B cell (primary cell): ENCODE data around the gene PPOX. TPM values are rescaled to one million over a fixed set of nuclear protein-coding genes. Genes with fewer than 3 reads are reported as not detected.

Experiments
- ATAC-seq: fragments of 200-7000 bp; cut with Tn5 transposase; one replicate; pipeline ENCODE4 v1.10.0; 2021; ENCODE audit warnings: low read depth, mild to moderate bottlenecking, moderate number of reproducible peaks, moderate library complexity
- CTCF ChIA-PET: fragments of 350-600 bp; sonication (Branson Sonifier 250); formaldehyde crosslinking; loops from one replicate; lab custom pipeline; 2021; ENCODE audit warnings: antibody characterized with exemption, inconsistent platforms; lab: Charles Lee
- POLR2A ChIA-PET: fragments of 350-600 bp; sonication (Branson Sonifier 250); formaldehyde crosslinking; loops from one replicate; lab custom pipeline; 2021; ENCODE audit warnings: antibody characterized with exemption; lab: Charles Lee
- DNase-seq: peaks from one replicate; pipeline ENCODE4 v3.0.0; 2013
- H2AFZ ChIP-seq: 2 replicates; pipeline ENCODE4 v1.6.1; 2012; ENCODE audit warnings: mild to moderate bottlenecking, low read depth, low read length; ENCODE audit not compliant: insufficient read depth, poor library complexity, severe bottlenecking
- H3K27ac ChIP-seq, 2 donors: 1 replicate in 1 of 2; 2 replicates in 1 of 2; pipeline ENCODE4 v1.5.1; 2012 to 2013; ENCODE audit warnings: low read length in 2 of 2, mild to moderate bottlenecking in 2 of 2, moderate library complexity in 1 of 2
- H3K27me3 ChIP-seq, 4 experiments: fragments of 200-600 bp in 1 of 4; sonication (generic) in 1 of 4; replicated peaks in 1 of 4; 1 replicate in 2 of 4; 2 replicates in 2 of 4; pipeline versions ENCODE4 v1.6.1 to v1.7.0; 2013 to 2016; ENCODE audit warnings: low read length in 3 of 4, mild to moderate bottlenecking in 2 of 4, mixed read lengths in 1 of 4, moderate library complexity in 1 of 4; ENCODE audit not compliant: insufficient read depth in 4 of 4, control insufficient read depth in 3 of 4; ENCODE audit errors: control extremely low read depth in 1 of 4
- H3K36me3 ChIP-seq, 2 experiments: replicated peaks in 1 of 2; 1 replicate in 1 of 2; 2 replicates in 1 of 2; pipeline versions ENCODE4 v1.6.1 to v1.7.1; 2013; ENCODE audit warnings: low read length in 1 of 2; ENCODE audit not compliant: insufficient read depth in 2 of 2, control insufficient read depth in 1 of 2; ENCODE audit errors: control extremely low read depth in 1 of 2, extremely low read depth in 1 of 2
- H3K4me1 ChIP-seq, 2 donors: fragments of 200-600 bp in 1 of 2; sonication (generic) in 1 of 2; 1 replicate in 1 of 2; 2 replicates in 1 of 2; pipeline versions ENCODE4 v1.5.1 to v1.6.1; 2013 to 2017; ENCODE audit warnings: low read length in 2 of 2; ENCODE audit not compliant: control insufficient read depth in 2 of 2, insufficient read depth in 2 of 2
- H3K4me2 ChIP-seq: replicated peaks from 2 replicates; pipeline ENCODE3; 2012; ENCODE audit warnings: mild to moderate bottlenecking, low read depth, low read length; ENCODE audit not compliant: poor library complexity, severe bottlenecking
- H3K4me3 ChIP-seq, 5 experiments: fragments of 200-600 bp in 1 of 5; sonication (generic) in 1 of 5; 1 replicate in 3 of 5; 2 replicates in 2 of 5; pipeline versions ENCODE4 v1.5.1 to v1.7.0; 2011 to 2016; ENCODE audit warnings: low read length in 4 of 5, mild to moderate bottlenecking in 4 of 5, low read depth in 2 of 5, control low read depth in 1 of 5, moderate library complexity in 1 of 5; ENCODE audit not compliant: insufficient read depth in 1 of 5; ENCODE audit errors: control extremely low read depth in 1 of 5, extremely low read depth in 1 of 5
- H3K79me2 ChIP-seq: fragments of 200-600 bp; sonication (generic); one replicate; pipeline ENCODE4 v1.6.0; 2016; ENCODE audit warnings: low read length; ENCODE audit not compliant: control insufficient read depth, insufficient read depth
- H3K9ac ChIP-seq: fragments of 200-600 bp; sonication (generic); 2 replicates; pipeline ENCODE4 v1.6.1; 2017; ENCODE audit warnings: mild to moderate bottlenecking, low read length, moderate library complexity
- H3K9me3 ChIP-seq, 3 donors: one replicate each; pipeline versions ENCODE4 v1.6.1 to v1.7.1; 2013; ENCODE audit warnings: low read length in 2 of 3; ENCODE audit not compliant: control insufficient read depth in 2 of 3, insufficient read depth in 1 of 3; ENCODE audit errors: control extremely low read depth in 1 of 3
- H4K20me1 ChIP-seq: 2 replicates; pipeline ENCODE4 v1.6.0; 2012; ENCODE audit warnings: mild to moderate bottlenecking, low read length; ENCODE audit not compliant: insufficient read depth, control insufficient read depth, poor library complexity, severe bottlenecking
- H3K27ac Mint-ChIP-seq: one replicate; pipeline ENCODE4 v1.8.0; 2021; ENCODE audit warnings: mixed read lengths
- H3K27me3 Mint-ChIP-seq: one replicate; pipeline ENCODE4 v1.8.0; 2021; ENCODE audit warnings: mixed read lengths
- H3K4me1 Mint-ChIP-seq: one replicate; pipeline ENCODE4 v1.8.0; 2021; ENCODE audit warnings: mixed read lengths
- H3K4me3 Mint-ChIP-seq: one replicate; pipeline ENCODE4 v1.8.0; 2021; ENCODE audit warnings: mixed read lengths
- H3K9me3 Mint-ChIP-seq: one replicate; pipeline ENCODE4 v1.8.0; 2022; ENCODE audit warnings: mixed read lengths; ENCODE audit not compliant: insufficient read depth
- CTCF ChIP-seq: fragments of 200-600 bp; IDR thresholded peaks from one replicate; pipeline ENCODE4 v1.8.0; 2022; ENCODE audit warnings: antibody characterized with exemption, mild to moderate bottlenecking
- EZH2 ChIP-seq: IDR thresholded peaks from 2 replicates; pipeline ENCODE4 v1.6.1; 2012; ENCODE audit warnings: borderline replicate concordance, low read depth, mild to moderate bottlenecking, moderate library complexity, low read length; ENCODE audit not compliant: insufficient read depth, poor library complexity, severe bottlenecking
- WGBS: methylation state at CpG from one replicate; pipeline ENCODE4 v1.1.5; 2013; ENCODE audit warnings: missing lambda C conversion rate; ENCODE audit not compliant: insufficient coverage; 5-methylcytosine and 5-hydroxymethylcytosine counted together
- intact Hi-C: fragments of 100-400 bp; cut with micrococcal nuclease; formaldehyde crosslinking; loops from one replicate; pipeline ENCODE4 v1.10.0; 2022
- polyA plus RNA-seq: library from polyadenylated mRNA; depleted of rRNA; stranded (reverse); fragments of >200 nt; gene quantifications from 2 replicates; pipeline ENCODE4 v1.2.3, GENCODE V29; 2012
- total RNA-seq, 2 donors: library from RNA; stranded (reverse); fragments of 120-200 nt in 1 of 2; gene quantifications; 1 replicate in 1 of 2; 2 replicates in 1 of 2; pipeline versions ENCODE4 v1.2.3 to v1.2.4, GENCODE V29; 2013 to 2022

The PPOX gene
- total and polyA plus RNA-seq, 2 donors (not counting 1 experiment from before 2014, with no cell fraction given), result 65.6 to 82.3 TPM

- H3K36me3 ChIP-seq, result peaks cover 0 to 16% of the 10 kb centered on the region in 2 experiments
- no peaks in the 10 kb centered on the region for H3K9me3 ChIP-seq
- Mint-ChIP-seq H3K27me3 (no peaks in the 10 kb centered on the region), H3K9me3 (no peaks in the 10 kb centered on the region), H3K4me1 (peaks cover 25% of the 10 kb centered on the region), H3K4me3 (peak within 1 kb of the TSS; percentile 97), H3K27ac (peak within 1 kb of the TSS; percentile 99)
- under 1% methylated on average over 26 of the region's 33 CpGs for WGBS
- no peaks in the 10 kb centered on the region for H4K20me1 ChIP-seq
- peak within 1 kb of the TSS; percentile 84 for H2AFZ ChIP-seq
- H3K4me1 ChIP-seq, result peaks cover 14 to 17% of the 10 kb centered on the region in 2 donors
- TF ChIP-seq CTCF (no peak), EZH2 (no peak)
- peaks cover 17% of the 10 kb centered on the region for H3K79me2 ChIP-seq
- peak within 1 kb of the TSS; percentile 88 to 100 (median 90) for H3K4me3 ChIP-seq
- peak within 1 kb of the TSS; percentile 95 to 98 for H3K27ac ChIP-seq
- CTCF ChIA-PET, result interaction anchor here (1.0 to 2.6 kb wide), 5 partner anchors 12 to 724 kb away, joined by 3 to 7 read pairs (median 5); no protein-coding TSS in a partner anchor
- H3K9ac ChIP-seq, result peak within 1 kb of the TSS; percentile 97
- POLR2A ChIA-PET, result interaction anchor here (0.5 to 2.6 kb wide), 7 partner anchors 12 to 85 kb away, joined by 3 to 12 read pairs (median 5); partner anchors contain the start of genes ARHGAP30, DEDD and PPOX
- no peaks in the 10 kb centered on the region for H3K27me3 ChIP-seq
- ATAC-seq (peak; percentile 97), DNase-seq (peak; percentile 94)
- H3K4me2 ChIP-seq, result peak within 1 kb of the TSS; percentile 84
- intact Hi-C loops, result loop anchor here (1.0 to 10.0 kb wide), 9 partner anchors 13 to 809 kb away; partner anchors contain the start of genes ARHGAP30, COPA, DEDD and KLHDC9
These were observed 12.4 kb upstream of the PPOX start, which contains the start of gene UFC1 for GRCh38 chr1:161153682-161154337. TSS of gene UFC1 (plus strand) at chr1:161153978. CDS start at chr1:161153998, 20 bp downstream.

- intact Hi-C loops, result loop anchor here (10.0 kb wide), 1 partner anchor 813 kb away; the partner anchor contains the start of genes COPA and NCSTN
- Histone ChIP-seq H4K20me1 (no peaks in the 10 kb centered on the region), H3K9ac (no peak overlapping the region), H3K4me1 (peaks cover 34 to 39% of the 10 kb centered on the region in 2 donors), H3K27me3 (no peaks in the 10 kb centered on the region), H3K4me3 (no peak overlapping the region), H3K9me3 (peaks cover 0 to 3% (median 0%) of the 10 kb centered on the region in 3 donors), H3K36me3 (peaks cover 0 to 28% of the 10 kb centered on the region in 2 experiments), H3K79me2 (peaks cover 42% of the 10 kb centered on the region), H3K4me2 (no peak overlapping the region), H3K27ac (no peak overlapping the region), H2AFZ (no peak overlapping the region)
- Mint-ChIP-seq H3K27ac (peak overlapping the region; percentile 93), H3K27me3 (no peaks in the 10 kb centered on the region), H3K9me3 (no peaks in the 10 kb centered on the region), H3K4me1 (peaks cover 57% of the 10 kb centered on the region), H3K4me3 (peak overlapping the region; percentile 92)
- ChIA-PET POLR2A (interaction anchor here (1.6 to 2.0 kb wide), 2 partner anchors 8 to 19 kb away, joined by 4 to 7 read pairs; partner anchors contain the start of gene PPOX), CTCF (interaction anchor here (0.6 to 2.0 kb wide), 10 partner anchors 8 to 224 kb away, joined by 3 to 6 read pairs (median 4); partner anchors contain the start of genes NDUFS2 and PPOX)
- ATAC-seq (no peak), DNase-seq (no peak)
- TF ChIP-seq EZH2, result no peak
- no peak for TF ChIP-seq CTCF
- WGBS, result 89% methylated on average over 1 of the region's 1 CpG
These were observed 8.4 kb upstream of the PPOX start for GRCh38 chr1:161157867-161158266.
